NOMO-1 treated with DMSO at 0.1 percent for 48 hours (cell line): ENCODE measurements around the gene NTRK1.
A peak's percentile ranks its signal among the peaks of the same experiment; 100 is the strongest.

ENCODE experiments used
- DNase-seq: peaks from one replicate; lab custom pipeline; 2025; ENCODE audit not compliant: unreplicated experiment; lab: John Stamatoyannopoulos, UW

Gene NTRK1

DNA sequence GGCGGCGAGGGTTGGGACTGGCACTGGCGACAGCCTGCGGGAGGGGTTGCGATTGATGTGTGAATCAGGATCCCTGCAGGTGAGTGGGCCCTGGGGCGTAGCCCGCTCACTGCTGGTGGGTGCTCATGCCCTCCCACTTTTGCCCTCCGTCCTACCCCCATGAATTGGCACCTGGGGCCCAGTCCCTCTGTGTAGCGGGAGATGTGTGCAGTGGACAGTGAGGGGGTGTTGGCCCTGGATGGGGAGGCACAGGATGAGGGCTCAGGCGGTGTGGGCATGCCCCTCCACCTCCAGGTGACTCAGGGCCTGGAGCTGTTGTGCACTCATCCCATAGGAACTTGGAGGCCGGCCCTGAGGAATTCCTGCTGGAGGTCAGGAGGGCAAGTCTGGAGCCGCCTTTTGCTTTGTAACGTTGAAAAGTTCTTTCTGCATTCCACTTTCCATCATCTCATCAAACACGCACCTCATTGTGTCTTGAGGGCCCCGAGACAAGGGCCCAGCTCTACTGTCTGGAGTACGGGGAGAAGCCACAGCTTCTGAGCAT is 35.9 kb downstream of the NTRK1 start:
- no peak for DNase-seq

DNA sequence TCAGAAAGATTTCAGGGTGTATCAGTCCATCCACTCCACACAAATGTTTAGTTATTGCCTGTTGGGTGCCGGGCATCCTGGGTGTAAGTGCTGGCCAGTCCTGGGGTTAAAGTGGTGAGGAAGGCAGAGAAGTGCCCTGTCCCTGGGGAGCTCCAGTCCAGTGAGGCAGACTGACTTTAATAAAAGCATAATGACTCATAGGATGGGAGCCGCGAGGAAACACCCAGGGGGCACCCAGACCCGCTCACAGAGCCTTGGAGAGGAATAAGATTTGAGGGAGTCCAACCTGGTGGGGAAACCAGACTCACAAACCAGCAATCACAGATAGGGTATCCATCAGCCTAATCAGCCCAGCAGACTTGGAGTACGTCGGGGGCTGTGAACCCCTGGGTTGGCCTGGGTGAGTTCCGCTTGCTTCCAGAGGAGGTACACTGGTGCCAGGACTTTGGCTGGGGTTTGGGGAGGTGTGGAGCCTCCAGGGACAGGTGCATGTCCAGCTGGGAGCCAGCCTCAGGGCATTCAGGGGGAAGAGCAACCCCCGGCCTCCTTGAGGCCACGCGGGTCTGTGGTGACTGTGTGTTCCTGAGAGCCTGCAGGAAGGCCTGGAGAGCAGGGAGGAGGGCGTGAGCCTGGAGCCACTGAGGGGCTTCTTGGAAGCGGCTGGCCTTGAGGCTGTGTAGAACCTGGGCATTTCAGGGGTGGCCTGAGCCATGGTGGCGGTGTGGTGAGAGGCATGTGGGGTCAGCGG is 36.6 kb downstream of the NTRK1 start:
- no peak for DNase-seq

DNA sequence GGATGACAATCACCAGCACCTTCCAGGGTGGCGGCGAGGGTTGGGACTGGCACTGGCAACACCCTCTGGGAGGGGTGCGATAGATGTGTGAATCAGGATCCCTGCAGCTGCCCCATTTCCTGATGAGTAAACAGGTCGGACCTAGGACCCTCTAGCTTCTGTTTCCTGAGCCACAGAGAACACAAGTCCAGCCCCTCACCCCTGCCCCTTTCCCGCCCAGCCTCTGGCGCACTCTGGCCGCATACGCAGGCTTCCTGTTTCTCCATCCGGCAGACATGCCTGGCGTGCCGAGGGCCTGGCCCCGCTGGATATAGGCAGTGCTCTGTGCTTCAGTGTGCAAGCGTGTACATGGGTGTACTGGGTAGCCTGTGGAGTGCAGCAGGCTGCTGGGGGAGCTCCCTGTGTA is 37.5 kb downstream of the NTRK1 start:
- DNase-seq = peak; percentile 20

DNA sequence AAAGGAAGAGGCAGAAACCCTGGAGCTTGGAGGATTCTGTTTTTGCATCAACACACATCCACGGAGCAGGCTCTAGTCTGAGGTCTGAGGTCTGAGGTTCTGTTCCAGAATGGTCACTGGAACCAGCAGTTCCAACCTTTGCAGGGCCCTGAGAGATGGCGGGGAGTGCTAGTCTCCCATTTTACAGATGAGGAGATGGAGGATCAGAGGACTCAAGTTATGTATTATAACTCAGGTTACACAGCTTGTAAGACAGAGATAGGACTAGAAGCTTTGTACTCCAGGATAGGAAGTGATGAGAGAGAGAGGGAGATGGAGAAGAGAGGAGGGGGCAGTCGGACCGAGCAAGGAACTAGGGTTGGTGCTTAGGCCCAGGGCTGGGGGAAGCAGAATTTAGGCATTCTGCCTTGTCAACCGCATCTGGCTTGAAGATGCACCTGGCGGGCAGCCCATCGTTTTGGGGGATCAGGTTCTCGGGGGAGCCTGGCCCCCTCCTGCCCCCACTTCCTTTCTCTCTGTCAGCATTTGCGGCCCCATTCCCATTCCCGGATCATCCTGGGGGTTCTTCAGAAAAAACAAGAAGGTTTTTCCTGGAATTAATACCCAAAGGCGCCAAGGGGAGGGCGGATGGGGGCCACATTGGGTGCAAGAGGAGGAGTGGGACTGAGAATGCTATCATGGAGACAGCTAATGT is 38.5 kb downstream of the NTRK1 start:
- DNase-seq = no peak

DNA sequence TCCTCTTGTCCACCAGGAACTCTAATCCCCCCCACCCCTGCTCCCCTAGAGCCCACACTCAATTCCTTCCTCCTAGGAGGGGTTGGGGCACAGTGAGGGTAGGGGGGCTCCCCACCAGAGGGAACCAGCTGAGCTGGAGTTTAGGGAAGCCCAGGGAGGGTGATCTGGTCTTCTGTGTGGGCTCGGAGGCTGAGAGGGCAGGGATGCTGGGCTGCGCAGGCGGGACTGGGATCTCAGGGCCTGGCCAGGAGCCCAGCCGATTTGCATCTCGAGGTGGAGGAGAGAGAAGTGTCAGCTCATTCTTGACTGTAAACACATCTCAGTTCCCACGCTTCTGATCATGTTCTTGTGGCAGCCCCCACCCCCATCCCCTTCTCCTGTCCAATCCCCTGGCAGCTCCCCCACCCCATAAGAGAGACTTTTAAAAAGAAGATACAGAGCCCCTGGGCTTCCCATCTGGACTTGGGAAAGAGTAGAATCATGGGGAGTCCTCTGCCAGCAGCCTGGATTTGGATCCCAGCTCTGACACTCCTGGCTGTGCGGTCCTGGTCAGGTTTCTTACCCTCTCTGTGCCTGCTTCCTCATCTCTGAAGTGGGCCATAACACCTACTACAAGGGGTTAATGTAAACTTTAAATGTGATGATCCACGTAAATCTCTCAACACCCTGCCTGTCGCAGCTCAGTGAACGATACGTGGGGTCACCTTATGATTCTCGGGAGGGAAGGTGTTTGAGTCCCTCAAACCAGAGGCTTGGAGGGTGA is 39.5 kb downstream of the NTRK1 start:
- no peak for DNase-seq

DNA sequence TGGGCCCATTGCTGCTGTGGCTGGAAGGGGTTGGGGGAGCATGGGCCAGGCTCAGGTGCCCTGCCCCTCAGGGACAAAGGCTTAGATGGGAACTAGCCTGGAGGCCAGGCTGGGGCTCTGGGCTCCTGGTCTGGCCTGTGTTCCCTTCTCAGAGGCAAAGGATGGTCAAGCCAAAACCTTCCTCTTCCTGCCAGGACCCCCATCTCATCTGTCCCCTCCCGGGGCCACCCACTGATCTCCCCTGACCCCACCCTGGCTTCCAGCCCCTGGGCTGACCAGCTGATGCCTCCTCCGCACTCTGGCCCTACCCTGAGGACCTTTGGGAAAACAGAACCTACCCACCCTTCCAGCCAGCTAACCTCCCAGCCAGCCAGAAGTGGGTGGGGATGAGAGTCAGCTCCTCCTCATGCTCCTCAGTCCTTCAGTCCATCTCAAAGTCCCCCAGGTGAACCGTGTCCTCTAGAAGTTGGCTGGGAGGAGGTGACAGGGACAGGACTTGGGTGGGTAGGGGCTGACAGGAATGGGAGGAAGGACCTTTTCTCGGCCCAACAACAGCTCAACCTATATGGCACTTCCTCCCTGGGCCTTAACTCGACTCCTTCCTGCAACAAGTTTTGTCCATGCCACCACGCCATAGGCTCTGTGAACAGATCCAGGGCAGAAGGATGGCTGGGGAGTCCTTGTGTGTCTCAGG is 40.4 kb downstream of the NTRK1 start:
- DNase-seq = no peak

DNA sequence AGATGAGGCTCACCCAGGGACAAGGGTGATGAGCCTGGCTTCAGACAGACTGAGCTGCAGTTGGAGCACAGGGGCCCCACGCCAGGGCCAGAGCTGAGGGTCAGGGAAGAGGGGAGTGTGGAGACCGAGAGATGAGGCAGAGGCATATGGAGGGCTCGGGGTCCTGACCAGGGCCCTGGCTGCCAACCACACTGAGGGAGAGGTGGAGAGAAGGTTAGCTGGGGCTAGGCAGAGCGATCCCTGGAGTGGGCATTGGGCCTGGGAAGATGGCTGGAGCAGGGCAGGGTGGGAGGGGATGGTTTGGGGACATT is 40.9 kb downstream of the NTRK1 start:
- no peak for DNase-seq

DNA sequence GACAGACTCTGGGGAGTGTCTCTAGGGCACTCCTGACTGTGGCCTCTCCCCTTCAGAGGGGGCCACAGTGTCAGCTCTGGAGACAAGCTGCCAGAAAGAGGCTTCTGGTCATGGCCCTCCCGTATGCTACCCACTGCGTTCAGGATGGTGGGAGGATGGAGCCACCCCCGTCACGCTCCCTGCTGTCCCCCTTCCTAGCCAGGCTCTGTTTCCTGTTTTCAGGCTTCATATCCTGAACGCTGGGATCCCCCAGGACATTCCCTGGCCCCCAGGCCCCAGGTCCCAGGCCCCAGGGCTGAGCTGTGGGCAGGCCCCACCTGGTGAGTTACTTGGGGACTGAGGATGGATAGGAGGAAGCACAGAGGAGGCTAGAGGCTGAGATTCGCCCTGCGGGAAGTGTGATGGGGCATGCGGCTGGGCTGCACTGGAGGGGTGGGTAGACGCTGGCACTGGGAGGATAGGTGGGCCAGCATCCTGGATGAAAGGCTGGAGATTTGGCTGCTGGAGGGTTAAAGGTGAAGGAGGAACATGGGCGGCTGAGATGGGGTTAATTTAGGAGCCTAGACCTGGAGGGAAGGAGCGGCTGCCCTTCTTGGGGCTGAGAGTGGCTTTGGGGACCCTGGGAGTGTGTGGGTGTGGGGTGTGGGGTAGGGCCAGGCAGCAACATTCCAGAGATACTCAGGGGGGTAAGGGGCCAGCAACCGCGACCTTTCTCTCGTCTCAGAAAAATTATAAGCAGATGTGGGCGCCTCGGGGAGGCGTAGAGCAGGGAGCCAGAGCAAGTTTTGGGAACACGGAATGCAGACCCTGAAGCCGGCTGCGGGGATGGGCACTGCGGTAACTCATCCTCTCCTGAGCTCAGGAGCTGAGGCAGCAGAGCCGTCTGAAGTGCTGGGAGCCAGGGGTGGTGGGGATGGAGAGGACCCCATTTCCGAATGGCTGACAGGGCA is 41.6 kb downstream of the NTRK1 start:
- no peak for DNase-seq

DNA sequence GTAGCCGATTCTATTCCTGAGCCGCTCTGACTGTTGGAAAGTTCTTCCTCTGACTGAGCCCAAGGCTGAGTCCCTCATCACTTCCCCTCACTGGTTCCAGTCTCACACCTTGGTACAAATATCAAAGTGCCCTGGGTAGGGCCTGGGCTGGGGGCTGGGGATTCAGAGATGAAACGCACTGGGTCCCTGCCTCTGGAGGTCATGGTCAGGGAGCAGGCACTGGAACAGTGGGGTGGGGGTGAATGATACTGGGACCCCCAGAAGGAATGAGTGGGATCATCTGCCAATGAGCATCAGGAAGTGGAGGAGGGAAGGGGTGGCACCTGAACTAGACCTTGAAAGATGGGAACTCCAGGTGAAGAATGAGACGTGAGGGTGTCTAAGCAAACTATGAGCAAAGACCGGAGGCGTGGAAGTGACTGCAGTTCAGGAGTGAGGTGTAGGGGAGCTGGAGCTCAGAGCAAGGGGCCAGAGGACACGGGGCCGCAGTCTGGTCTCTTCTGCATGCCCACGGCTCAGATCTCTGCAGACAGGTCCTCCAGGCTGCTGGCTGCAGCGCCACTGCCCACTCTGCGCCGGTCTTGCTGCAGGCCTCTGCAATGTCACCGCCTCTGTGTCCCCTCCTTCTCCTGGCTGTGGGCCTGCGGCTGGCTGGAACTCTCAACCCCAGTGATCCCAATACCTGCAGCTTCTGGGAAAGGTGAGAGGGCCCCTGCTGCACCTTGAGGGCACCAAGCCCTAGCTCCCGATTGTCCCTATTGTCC is 42.8 kb downstream of the NTRK1 start:
- DNase-seq = no peak

DNA sequence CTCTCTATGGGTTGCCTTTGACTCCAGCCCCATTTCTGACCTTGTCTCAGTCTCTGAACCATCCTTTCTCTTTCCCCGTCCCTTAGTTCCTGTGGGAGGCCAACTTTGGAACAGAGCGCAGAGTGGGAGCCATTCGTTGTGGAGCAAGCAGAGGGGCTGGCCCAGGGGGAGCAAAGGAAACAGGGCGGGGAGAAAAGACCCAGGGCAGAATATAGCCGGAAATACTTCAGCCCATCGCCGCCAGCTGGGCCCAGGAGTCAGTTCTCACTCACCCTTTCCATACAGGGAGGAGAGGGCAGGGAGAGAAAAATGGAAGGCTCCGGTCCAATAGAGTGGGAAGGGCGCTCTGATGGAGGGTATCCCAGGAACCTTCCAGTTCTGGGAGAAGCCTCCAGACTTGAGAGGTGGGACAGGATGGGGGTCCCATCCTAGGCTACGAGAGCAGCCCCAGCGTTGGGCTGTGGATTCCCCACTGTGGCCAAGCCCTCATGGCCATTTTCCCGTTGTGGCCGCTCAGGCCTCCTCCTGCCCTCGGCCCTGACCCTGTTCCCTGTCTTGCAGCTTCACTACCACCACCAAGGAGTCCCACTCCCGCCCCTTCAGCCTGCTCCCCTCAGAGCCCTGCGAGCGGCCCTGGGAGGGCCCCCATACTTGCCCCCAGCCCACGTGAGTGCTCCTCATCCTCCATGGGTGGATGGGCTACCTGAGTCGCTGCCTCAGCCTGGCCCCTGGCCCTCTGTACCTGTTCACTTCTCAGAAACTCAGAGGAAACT is 43.7 kb downstream of the NTRK1 start:
- no peak for DNase-seq

DNA sequence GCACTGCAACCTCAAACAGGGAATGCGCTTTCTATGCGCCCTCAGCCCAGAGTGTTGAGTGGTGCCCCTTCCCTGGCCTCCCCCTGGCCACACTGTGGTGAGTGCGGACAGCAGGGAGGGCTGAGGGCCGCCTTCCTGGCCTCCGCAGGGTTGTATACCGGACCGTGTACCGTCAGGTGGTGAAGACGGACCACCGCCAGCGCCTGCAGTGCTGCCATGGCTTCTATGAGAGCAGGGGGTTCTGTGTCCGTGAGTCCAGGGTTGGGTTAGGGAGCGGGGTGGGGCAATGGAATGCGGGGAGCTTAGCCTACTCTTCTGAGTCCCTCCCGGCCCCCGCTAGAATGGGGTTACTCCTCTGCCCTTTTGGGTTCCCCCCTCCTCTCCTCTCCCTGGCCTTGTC is 44.5 kb downstream of the NTRK1 start:
- DNase-seq = no peak

DNA sequence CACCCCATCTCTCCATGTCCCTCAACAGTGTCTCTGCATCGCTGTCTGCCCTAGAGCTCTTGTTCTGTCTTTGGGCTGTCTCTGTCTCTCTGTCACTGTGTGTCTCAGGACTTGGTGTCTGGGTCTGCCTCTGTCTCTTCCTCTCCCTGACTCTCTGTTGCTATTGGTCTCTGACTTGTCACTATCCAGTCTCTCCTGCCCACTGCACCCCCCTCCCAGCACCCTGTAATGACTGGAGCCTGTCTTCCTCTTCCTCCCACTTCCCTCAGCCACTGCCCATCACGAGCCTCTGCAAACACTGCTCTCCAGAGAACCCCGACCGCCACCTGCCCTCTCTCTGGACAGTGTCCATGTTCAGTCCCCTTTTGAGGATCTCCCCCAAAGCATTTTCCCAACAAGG is 45.0 kb downstream of the NTRK1 start:
- no peak for DNase-seq

DNA sequence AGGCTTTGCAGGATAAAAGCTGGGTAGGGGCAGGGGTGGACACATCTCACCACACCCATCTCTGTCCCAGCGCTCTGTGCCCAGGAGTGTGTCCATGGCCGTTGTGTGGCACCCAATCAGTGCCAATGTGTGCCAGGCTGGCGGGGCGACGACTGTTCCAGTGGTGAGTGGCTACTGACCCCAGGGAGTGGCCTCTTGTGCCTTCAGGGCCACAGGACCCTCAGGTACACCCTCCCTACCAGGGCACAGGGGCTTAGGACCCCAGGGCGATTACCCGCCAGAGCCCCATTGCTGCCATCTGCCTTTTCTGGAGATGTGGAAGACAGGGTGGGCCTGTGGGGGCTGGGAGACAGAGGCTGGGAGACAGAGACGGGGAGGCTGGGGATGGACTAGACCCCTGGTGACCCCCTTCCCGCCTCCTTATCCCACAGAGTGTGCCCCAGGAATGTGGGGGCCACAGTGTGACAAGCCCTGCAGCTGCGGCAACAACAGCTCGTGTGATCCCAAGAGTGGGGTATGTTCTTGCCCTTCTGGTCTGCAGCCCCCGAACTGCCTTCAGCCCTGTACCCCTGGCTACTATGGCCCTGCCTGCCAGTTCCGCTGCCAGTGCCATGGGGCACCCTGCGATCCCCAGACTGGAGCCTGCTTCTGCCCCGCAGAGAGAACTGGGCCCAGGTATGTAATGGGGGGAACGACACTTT is 45.7 kb downstream of the NTRK1 start:
- no peak for DNase-seq

DNA sequence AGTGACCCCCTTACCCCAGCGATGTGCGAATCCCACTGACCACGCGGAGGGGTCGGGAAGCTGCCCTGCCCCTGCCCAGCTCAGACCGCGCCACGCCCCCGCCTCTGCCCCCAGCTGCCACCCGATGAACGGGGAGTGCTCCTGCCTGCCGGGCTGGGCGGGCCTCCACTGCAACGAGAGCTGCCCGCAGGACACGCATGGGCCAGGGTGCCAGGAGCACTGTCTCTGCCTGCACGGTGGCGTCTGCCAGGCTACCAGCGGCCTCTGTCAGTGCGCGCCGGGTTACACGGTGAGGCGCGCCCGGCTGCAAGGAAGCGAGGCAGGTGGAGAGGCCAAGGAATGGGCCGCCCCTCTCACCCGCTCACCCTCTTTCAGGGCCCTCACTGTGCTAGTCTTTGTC is 47.9 kb downstream of the NTRK1 start:
- DNase-seq = no peak

DNA sequence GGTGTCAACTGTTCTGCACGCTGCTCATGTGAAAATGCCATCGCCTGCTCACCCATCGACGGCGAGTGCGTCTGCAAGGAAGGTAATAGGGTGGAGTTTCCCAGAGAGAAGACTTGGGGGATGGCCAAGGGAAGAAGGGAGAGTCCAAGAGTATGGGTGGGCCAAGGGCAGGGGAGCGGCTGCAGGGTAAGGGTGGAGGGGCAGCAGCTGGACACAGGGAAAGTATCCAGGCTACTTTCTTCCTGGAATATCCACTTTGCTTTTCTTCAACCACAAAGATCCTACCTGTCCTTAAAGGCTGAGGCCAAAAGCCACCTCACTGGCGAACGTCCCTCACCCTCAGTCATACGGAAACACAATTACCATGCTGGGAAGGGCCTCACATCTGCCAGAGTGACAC is 48.3 kb downstream of the NTRK1 start:
- no peak for DNase-seq

DNA sequence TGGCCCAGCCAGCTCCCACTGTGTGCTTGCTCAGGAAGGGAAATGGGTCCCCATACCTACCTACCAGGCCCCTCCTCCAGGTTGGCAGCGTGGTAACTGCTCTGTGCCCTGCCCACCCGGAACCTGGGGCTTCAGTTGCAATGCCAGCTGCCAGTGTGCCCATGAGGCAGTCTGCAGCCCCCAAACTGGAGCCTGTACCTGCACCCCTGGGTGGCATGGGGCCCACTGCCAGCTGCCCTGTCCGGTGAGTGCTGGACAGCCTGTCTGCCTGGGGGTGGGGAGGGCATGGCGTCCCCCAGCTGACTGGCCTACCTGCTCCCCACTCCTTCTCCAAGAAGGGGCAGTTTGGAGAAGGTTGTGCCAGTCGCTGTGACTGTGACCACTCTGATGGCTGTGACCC is 49.0 kb downstream of the NTRK1 start:
- DNase-seq = no peak

DNA sequence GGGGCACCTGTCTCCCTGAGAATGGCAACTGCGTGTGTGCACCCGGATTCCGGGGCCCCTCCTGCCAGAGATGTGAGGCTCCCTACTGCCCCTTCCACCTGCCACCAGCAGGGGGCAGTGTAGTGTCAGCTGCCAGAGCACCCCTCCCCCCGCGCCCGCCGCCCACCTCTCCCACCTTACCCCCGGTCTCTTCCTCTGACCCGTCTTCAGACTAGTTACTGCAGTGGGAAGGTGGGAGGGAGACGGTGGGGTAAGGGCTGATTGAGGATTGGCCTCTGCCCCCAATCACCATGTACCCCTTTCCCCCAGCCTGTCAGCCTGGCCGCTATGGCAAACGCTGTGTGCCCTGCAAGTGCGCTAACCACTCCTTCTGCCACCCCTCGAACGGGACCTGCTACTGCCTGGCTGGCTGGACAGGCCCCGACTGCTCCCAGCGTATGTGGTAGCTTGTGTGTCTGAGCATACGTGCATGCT is 49.7 kb downstream of the NTRK1 start:
- DNase-seq = no peak
